SH-SY5Y (cell line): ENCODE data around the gene NCOA5.

Source experiments
- GATA2 ChIP-seq: IDR thresholded peaks from 2 replicates; pipeline ENCODE4 v1.6.1; 2011; ENCODE audit warnings: mild to moderate bottlenecking, low read depth, low read length
- GATA3 ChIP-seq: IDR thresholded peaks from 2 replicates; pipeline ENCODE4 v1.6.1; 2011; ENCODE audit warnings: low read depth, mild to moderate bottlenecking, low read length, moderate library complexity

- TF ChIP-seq GATA2, result no peak
- TF ChIP-seq GATA3, result no peak
These were observed 40.8 kb upstream of the NCOA5 start for GRCh38 chr20:46130534-46130933.
